NCI-H748 (cell line): Measurements from ENCODE around the gene RAPGEF6.
"Not testable (repeated sequence)": the region's sequence is repeated elsewhere in the genome, so short reads cannot be mapped to it uniquely, and the experiment has no call there.

Experiments used
- DNase-seq: peaks from one replicate; lab custom pipeline; 2025; ENCODE audit not compliant: unreplicated experiment; lab: John Stamatoyannopoulos, UW

The RAPGEF6 gene

GRCh38 chr5:131640043-131640856 is 5.2 kb upstream of the RAPGEF6 start:
- DNase-seq: no peak

GRCh38 chr5:131639148-131639547 is 4.1 kb upstream of the RAPGEF6 start:
- no peak for DNase-seq

GRCh38 chr5:131637694-131638093 is 2.7 kb upstream of the RAPGEF6 start:
- DNase-seq: no peak

- peak; percentile 61 for DNase-seq
These were observed 899 bp upstream of the RAPGEF6 start for GRCh38 chr5:131635684-131636572.

GRCh38 chr5:131634666-131634995 is 398 bp downstream of the RAPGEF6 start:
- peak; percentile 75 for DNase-seq

GRCh38 chr5:131634238-131634637 is 791 bp downstream of the RAPGEF6 start:
- DNase-seq: no peak

- no peak for DNase-seq
These were observed 1.2 kb downstream of the RAPGEF6 start for GRCh38 chr5:131633830-131634229.

- no peak for DNase-seq
These were observed 4.1 kb downstream of the RAPGEF6 start for GRCh38 chr5:131630963-131631350.

GRCh38 chr5:131630208-131630962 is 4.6 kb downstream of the RAPGEF6 start:
- peak; percentile 78 for DNase-seq

GRCh38 chr5:131628990-131629389 is 6.0 kb downstream of the RAPGEF6 start:
- DNase-seq: no peak

- DNase-seq: no peak
These were observed 7.7 kb downstream of the RAPGEF6 start for GRCh38 chr5:131627207-131627865.

- no peak for DNase-seq
These were observed 12.4 kb downstream of the RAPGEF6 start for GRCh38 chr5:131622633-131623032.

- DNase-seq: not testable (repeated sequence)
These were observed 13.9 kb downstream of the RAPGEF6 start for GRCh38 chr5:131621164-131621563.

- no peak for DNase-seq
These were observed 15.9 kb downstream of the RAPGEF6 start for GRCh38 chr5:131619102-131619501.

- DNase-seq: no peak
These were observed 17.7 kb downstream of the RAPGEF6 start for GRCh38 chr5:131617140-131617822.

- no peak for DNase-seq
These were observed 19.1 kb downstream of the RAPGEF6 start for GRCh38 chr5:131615957-131616356.

- no peak for DNase-seq
These were observed 21.6 kb downstream of the RAPGEF6 start for GRCh38 chr5:131613423-131613822.

- no peak for DNase-seq
These were observed 24.0 kb downstream of the RAPGEF6 start for GRCh38 chr5:131611064-131611381.

- no peak for DNase-seq
These were observed 24.6 kb downstream of the RAPGEF6 start for GRCh38 chr5:131610198-131611063.

- no peak for DNase-seq
These were observed 25.3 kb downstream of the RAPGEF6 start for GRCh38 chr5:131609774-131610173.
